ENCODE data around the gene ANKLE2. TPM values are rescaled to one million over a fixed set of nuclear protein-coding genes. Genes with fewer than 3 reads are reported as not detected.
"Not testable (repeated sequence)": the region's sequence is repeated elsewhere in the genome, so short reads cannot be mapped to it uniquely, and the experiment has no call there.

ANKLE2 gene
- total RNA-seq, 3 donors from 2014 or later: 64.2 to 75.4 (median 73.5) TPM

GRCh38 chr12:132765361-132765760, 3.7 kb upstream of the ANKLE2 start:
- Histone ChIP-seq H3K4me3 (no peak overlapping the region), H3K4me1 (peaks cover under 1 to 3% of the 10 kb centered on the region in 2 donors), H3K27ac (no peak overlapping the region), H3K27me3 (no peaks in the 10 kb centered on the region), H3K9me3 (no peaks in the 10 kb centered on the region), H3K36me3 (no peaks in the 10 kb centered on the region)
- intact Hi-C loops (cut with DNase I; ENCODE audit: low total_unique reads): no loop called here
- no peak for TF ChIP-seq POLR2AphosphoS5 (IDR thresholded peaks at IDR 0.05)
- no peak for TF ChIP-seq POLR2A (IDR thresholded peaks at IDR 0.05)
- DNase-seq (ENCODE audit: low spot score in 2 of 2): no peak

- intact Hi-C loops (cut with DNase I; ENCODE audit: low total_unique reads): no loop called here
These were observed 2.6 kb upstream of the ANKLE2 start for GRCh38 chr12:132764231-132764630.

DNA sequence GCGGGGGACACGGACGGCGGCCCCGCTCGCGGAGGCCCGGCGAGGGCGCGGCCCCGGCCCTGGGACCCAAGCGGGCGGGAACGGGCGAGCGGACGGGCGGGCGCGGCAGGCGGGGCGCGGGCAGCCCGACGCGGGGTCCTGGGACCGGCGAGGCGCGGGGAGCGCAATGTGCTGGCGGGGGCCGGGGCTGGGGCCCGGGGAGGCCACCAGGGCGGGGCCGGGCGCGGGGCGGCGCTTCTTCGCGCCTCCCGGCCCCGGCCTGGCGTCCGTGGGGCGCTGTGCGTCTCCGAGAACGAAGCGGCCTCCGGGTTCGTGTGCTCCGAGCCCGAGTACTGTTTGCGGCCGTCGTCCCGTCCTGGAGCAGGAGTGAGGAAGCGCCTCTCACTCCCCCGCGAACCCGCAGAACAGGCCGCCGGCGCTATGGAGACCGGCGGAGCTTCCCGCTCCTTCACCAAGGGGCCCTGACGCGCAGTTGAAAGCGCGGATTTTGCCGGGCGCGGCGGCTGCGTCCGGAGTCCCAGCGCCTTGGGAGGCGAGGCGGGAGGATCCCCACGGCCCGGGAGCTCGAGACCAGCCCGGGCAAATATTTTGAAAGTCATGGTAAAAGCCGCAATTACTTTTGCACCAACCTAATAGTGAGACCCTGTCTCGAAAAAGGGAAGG, 420 bp upstream of the ANKLE2 start:
- Histone ChIP-seq H3K27ac (peak overlapping the region; percentile 92 to 95), H3K27me3 (no peaks in the 10 kb centered on the region), H3K36me3 (no peaks in the 10 kb centered on the region), H3K9me3 (no peaks in the 10 kb centered on the region), H3K4me3 (peak overlapping the region; percentile 47 to 98 (median 73)), H3K4me1 (peaks cover 5 to 13% of the 10 kb centered on the region in 2 donors)
- DNase-seq (ENCODE audit: low spot score in 2 of 2): peak; percentile 70 to 79
- intact Hi-C loops (cut with DNase I; ENCODE audit: low total_unique reads): no loop called here
- TF ChIP-seq POLR2AphosphoS5 (IDR thresholded peaks at IDR 0.05) (peak in 2 of 3 donors; percentile 40 to 50), POLR2A (IDR thresholded peaks at IDR 0.05) (no peak)

More at GRCh38 chr12:132764231-132764630, 2.6 kb upstream of the ANKLE2 start:
- Histone ChIP-seq H3K4me3 (no peak overlapping the region), H3K4me1 (peaks cover 5 to 13% of the 10 kb centered on the region in 2 donors), H3K27ac (no peak overlapping the region), H3K36me3 (no peaks in the 10 kb centered on the region), H3K9me3 (no peaks in the 10 kb centered on the region), H3K27me3 (no peaks in the 10 kb centered on the region)
- no peak for TF ChIP-seq POLR2AphosphoS5 (IDR thresholded peaks at IDR 0.05)
- TF ChIP-seq POLR2A (IDR thresholded peaks at IDR 0.05): no peak
- TF ChIP-seq, protein P1, sequence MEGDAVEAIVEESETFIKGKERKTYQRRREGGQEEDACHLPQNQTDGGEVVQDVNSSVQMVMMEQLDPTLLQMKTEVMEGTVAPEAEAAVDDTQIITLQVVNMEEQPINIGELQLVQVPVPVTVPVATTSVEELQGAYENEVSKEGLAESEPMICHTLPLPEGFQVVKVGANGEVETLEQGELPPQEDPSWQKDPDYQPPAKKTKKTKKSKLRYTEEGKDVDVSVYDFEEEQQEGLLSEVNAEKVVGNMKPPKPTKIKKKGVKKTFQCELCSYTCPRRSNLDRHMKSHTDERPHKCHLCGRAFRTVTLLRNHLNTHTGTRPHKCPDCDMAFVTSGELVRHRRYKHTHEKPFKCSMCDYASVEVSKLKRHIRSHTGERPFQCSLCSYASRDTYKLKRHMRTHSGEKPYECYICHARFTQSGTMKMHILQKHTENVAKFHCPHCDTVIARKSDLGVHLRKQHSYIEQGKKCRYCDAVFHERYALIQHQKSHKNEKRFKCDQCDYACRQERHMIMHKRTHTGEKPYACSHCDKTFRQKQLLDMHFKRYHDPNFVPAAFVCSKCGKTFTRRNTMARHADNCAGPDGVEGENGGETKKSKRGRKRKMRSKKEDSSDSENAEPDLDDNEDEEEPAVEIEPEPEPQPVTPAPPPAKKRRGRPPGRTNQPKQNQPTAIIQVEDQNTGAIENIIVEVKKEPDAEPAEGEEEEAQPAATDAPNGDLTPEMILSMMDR (IDR thresholded peaks at IDR 0.05): no peak
- no peak for DNase-seq (ENCODE audit: low spot score in 2 of 2)

- H3K4me3 ChIP-seq: peak overlapping the region in 1 of 3 donors; percentile 5
These were observed 2.3 kb downstream of the ANKLE2 start for GRCh38 chr12:132759359-132759758.

GRCh38 chr12:132758825-132759224, 2.8 kb downstream of the ANKLE2 start:
- intact Hi-C loops (cut with DNase I; ENCODE audit: low total_unique reads); H3K27ac ChIP-seq; H3K9me3 ChIP-seq; H3K4me3 ChIP-seq; DNase-seq (ENCODE audit: low spot score in 2 of 2); H3K36me3 ChIP-seq; H3K27me3 ChIP-seq: not testable (repeated sequence)
- peaks cover 5 to 13% of the 10 kb centered on the region in 2 donors for H3K4me1 ChIP-seq

More at GRCh38 chr12:132759359-132759758, 2.3 kb downstream of the ANKLE2 start:
- H3K36me3 ChIP-seq: no peaks in the 10 kb centered on the region
- peaks cover 5 to 13% of the 10 kb centered on the region in 2 donors for H3K4me1 ChIP-seq
- intact Hi-C loops (cut with DNase I; ENCODE audit: low total_unique reads): no loop called here
- H3K27me3 ChIP-seq: no peaks in the 10 kb centered on the region
- H3K9me3 ChIP-seq: no peaks in the 10 kb centered on the region
- no peak for DNase-seq (ENCODE audit: low spot score in 2 of 2)
- TF ChIP-seq POLR2A (IDR thresholded peaks at IDR 0.05): no peak
- TF ChIP-seq, protein P1 (IDR thresholded peaks at IDR 0.05): no peak
- TF ChIP-seq POLR2AphosphoS5 (IDR thresholded peaks at IDR 0.05): no peak
- H3K27ac ChIP-seq: no peak overlapping the region

DNA sequence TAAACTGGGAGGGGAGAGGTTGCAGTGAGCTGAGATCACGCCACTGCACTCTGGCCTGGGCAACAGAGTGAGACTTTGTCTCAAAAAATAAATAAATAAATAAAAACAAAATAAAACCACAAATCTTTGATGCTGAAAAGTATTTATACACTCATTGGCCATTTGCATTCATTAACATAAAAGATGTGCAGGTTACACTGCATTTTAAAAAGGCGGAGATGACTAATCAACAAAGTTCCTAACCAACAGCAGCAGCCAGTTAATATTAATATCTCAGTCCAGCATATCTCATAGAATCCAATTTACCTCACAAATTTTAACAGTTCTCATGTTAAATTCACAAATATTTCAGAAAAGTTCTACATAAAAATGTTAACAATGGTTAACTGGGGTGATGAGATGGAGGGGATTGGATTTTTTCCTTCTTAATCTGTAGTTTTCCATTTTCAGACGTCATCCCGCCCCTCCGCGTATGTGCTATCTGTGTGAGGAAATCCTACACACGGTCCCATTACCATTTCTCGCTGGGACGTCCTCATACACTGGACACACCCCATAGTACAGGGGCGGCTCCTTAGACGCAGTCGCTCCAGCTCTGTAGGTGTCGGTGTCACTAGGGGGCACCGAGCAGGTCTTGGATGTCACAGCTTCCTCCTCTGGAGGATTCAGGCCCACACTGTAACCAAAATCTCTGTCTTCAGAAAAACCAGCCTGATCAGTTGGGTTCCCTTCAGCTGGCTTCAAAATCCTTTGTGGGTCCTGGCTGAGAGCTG, 7.3 kb downstream of the ANKLE2 start:
- no peak overlapping the region for H3K4me3 ChIP-seq
- H3K36me3 ChIP-seq: no peaks in the 10 kb centered on the region
- intact Hi-C loops (cut with DNase I; ENCODE audit: low total_unique reads): no loop called here
- no peaks in the 10 kb centered on the region for H3K9me3 ChIP-seq
- H3K4me1 ChIP-seq: peaks cover 0 to under 1% of the 10 kb centered on the region in 2 donors
- no peak overlapping the region for H3K27ac ChIP-seq
- no peak for DNase-seq (ENCODE audit: low spot score in 2 of 2)
- H3K27me3 ChIP-seq: no peaks in the 10 kb centered on the region
- TF ChIP-seq POLR2AphosphoS5 (IDR thresholded peaks at IDR 0.05): no peak
- TF ChIP-seq, protein P1 (IDR thresholded peaks at IDR 0.05): no peak
- no peak for TF ChIP-seq POLR2A (IDR thresholded peaks at IDR 0.05)

GRCh38 chr12:132753670-132754069, 8.0 kb downstream of the ANKLE2 start:
- intact Hi-C loops (cut with DNase I; ENCODE audit: low total_unique reads); H3K4me3 ChIP-seq; H3K9me3 ChIP-seq; H3K27ac ChIP-seq; H3K27me3 ChIP-seq; DNase-seq (ENCODE audit: low spot score in 2 of 2); H3K36me3 ChIP-seq; H3K4me1 ChIP-seq: not testable (repeated sequence)

All from breast epithelium (tissue), 4 donors.